NCI-H1436 treated with DMSO at 0.1 percent for 48 hours (cell line): Measurements from ENCODE around the gene CIB4.

Experiments
- DNase-seq: peaks from one replicate; lab custom pipeline; 2025; lab: John Stamatoyannopoulos, UW

CIB4 gene

GRCh38 chr2:26550276-26551015 is 90.7 kb downstream of the CIB4 start:
- DNase-seq, result no peak

GRCh38 chr2:26542676-26543505 is 98.3 kb downstream of the CIB4 start:
- DNase-seq, result no peak

GRCh38 chr2:26542194-26542455 is 99.0 kb downstream of the CIB4 start:
- DNase-seq, result no peak

- no peak for DNase-seq
These were observed 99.6 kb downstream of the CIB4 start for GRCh38 chr2:26541401-26542193.

DNA sequence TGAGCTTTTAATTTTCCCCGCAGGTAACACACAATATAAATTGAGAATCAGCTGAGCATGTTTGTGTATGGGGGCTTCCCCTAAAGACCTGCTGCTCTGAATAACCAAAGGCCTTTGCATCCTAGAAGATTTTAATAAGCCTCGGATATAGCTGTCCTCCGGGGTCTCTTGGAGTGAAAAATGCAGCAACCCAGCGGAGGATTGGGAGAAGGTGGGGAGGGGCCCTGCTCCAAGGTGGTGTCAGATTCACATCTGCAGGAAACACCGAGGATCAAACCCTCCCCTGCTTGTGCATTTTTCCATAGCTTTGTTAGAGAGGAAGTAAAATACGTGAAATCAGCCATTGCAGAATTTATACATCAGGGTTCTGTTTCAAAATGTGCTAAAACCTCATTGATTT is 100.2 kb downstream of the CIB4 start:
- no peak for DNase-seq

GRCh38 chr2:26540306-26540705 is 100.9 kb downstream of the CIB4 start:
- no peak for DNase-seq

DNA sequence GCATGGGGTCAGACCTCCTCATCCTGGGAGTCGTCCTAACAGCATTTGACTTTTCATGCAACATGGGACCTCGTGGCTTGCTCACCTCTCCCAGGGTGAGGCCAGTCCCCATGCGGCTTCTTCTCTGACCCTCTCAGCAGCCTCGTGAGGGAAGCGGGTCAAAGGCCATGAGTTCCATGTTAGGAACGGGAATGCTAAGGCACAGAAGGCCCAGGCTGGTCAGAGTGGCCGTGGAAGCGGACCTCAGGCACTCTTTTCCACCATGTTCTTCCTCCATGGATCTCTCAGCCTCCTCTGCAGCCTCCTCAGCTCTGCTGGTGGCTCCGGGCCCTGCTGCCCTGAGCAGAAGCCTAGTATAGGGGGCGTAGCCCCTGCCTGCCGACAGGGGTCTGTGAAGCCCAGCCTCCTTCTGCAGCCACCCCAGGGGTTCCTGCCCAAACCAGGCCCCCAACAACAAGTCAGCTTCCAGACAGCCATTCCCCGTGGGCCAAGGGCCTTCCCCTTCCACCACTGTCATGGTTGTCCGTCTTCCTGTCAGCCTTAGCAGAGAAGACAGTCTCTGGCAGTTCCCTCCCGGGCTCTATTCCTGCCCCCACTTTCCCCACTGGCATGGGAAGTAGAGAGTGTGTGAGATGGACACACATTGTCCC is 103.2 kb downstream of the CIB4 start:
- DNase-seq, result no peak

- no peak for DNase-seq
These were observed 103.9 kb downstream of the CIB4 start for GRCh38 chr2:26537069-26537825.

GRCh38 chr2:26536371-26537068 is 104.6 kb downstream of the CIB4 start:
- no peak for DNase-seq

GRCh38 chr2:26535663-26536275 is 105.4 kb downstream of the CIB4 start:
- DNase-seq, result no peak

DNA sequence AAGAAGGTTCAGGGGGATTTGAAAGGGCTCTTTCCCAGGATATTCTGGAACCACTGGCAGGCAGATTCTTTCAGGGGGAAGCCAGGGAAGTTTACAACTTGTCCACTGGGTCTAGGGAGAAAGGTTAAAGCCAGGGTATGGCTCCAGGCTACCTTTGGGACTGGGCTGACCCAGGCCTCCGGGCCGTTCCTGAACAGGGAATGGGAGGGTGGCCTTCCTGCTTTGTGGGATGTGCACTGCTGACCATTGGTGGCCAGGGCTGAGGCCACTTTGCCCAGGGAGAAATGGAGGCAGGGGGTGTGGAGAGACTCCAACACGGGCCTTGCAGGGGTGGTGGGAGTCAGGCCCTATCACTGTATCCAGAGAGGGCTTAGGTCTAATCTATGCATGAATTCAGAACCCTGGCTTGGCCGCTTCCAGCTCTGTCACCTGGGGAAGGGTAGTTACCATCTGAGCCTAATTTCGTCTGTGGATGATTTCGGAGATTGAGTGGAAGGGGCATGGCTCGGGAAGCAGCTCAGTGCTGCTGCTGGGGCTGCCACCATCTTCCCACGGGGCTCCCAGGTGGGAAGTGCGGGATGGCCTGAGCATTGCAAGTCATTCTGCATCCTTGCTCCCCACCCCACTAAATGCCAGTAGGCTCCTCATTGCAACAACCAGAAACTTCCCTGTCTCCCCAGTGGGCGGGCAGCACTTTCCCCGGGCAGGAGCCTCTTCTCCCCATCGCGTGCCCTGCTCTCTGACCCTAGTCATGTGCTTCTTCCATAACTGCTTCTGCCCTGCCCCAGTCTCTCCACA is 106.1 kb downstream of the CIB4 start:
- DNase-seq, result no peak

- no peak for DNase-seq
These were observed 106.9 kb downstream of the CIB4 start for GRCh38 chr2:26534098-26534864.

DNA sequence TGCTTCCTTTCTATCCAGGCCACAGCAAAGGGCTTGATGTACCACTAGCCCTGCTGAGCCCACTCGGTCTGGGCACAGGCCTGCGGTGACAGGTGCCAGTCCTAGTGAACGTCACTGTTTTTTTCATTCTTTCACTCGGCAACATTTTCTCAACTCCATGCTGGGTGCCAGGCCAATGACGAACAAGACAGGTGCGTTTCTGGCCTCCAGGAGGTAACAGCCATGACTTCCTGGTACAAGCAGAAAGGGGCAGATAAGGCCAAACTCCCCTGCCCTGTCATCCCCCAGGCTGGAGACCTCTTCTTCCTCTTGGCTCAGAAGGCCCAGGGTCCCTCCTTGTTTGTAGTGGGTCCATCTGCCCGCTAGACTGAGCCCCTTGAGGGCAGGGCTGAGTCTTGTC is 107.5 kb downstream of the CIB4 start:
- no peak for DNase-seq

- DNase-seq, result no peak
These were observed 108.6 kb downstream of the CIB4 start for GRCh38 chr2:26532301-26533250.
